Measurements from ENCODE around the gene ABCC5. TPM values are rescaled to one million over a fixed set of nuclear protein-coding genes. Genes with fewer than 3 reads are reported as not detected.

The ABCC5 gene
- total RNA-seq, 2 donors from 2014 or later, result 20.8 to 26.2 TPM

DNA sequence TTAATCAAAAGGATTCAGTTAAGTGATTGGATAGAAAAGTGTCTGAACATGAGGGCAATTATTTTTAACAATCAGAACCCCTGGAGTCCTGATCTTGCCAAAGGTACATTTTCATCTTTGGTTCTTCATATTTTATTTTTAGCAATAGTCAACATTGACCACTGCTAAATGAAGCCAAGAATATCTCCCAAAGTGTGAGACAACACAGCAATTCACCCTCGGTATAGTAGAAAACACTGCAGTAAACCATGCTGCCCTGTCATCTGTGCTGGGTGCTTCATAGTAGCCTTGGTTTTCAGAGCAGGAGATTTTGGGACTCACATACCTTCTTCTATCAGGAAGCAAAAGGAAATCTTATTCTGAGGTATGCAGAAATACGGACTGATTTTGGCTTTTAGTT, 85.8 kb downstream of the ABCC5 start:
- Histone ChIP-seq H3K9me3 (no peaks in the 10 kb centered on the region), H3K4me3 (no peak overlapping the region), H3K27me3 (replicated peaks; ENCODE audit: insufficient read depth) (no peaks in the 10 kb centered on the region), H3K27ac (no peak overlapping the region), H3K4me1 (ENCODE audit: control insufficient read depth in 1 of 2, low read depth in 2 of 2) (no peaks in the 10 kb centered on the region), H3K36me3 (peaks cover 10% of the 10 kb centered on the region)
- no peak for ATAC-seq (ENCODE audit: insufficient number of reproducible peaks, low FRiP score, low read depth)
- DNase-seq (ENCODE audit: low spot score), result no peak
- TF ChIP-seq, protein P1, sequence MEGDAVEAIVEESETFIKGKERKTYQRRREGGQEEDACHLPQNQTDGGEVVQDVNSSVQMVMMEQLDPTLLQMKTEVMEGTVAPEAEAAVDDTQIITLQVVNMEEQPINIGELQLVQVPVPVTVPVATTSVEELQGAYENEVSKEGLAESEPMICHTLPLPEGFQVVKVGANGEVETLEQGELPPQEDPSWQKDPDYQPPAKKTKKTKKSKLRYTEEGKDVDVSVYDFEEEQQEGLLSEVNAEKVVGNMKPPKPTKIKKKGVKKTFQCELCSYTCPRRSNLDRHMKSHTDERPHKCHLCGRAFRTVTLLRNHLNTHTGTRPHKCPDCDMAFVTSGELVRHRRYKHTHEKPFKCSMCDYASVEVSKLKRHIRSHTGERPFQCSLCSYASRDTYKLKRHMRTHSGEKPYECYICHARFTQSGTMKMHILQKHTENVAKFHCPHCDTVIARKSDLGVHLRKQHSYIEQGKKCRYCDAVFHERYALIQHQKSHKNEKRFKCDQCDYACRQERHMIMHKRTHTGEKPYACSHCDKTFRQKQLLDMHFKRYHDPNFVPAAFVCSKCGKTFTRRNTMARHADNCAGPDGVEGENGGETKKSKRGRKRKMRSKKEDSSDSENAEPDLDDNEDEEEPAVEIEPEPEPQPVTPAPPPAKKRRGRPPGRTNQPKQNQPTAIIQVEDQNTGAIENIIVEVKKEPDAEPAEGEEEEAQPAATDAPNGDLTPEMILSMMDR (IDR thresholded peaks at IDR 0.05), result no peak

- Histone ChIP-seq H3K27me3 (replicated peaks; ENCODE audit: insufficient read depth) (no peaks in the 10 kb centered on the region), H3K27ac (no peak overlapping the region), H3K4me1 (ENCODE audit: control insufficient read depth in 1 of 2, low read depth in 2 of 2) (no peaks in the 10 kb centered on the region), H3K4me3 (no peak overlapping the region), H3K9me3 (no peaks in the 10 kb centered on the region), H3K36me3 (peaks cover 15% of the 10 kb centered on the region)
- no peak for ATAC-seq (ENCODE audit: insufficient number of reproducible peaks, low FRiP score, low read depth)
- DNase-seq (ENCODE audit: low spot score), result no peak
- TF ChIP-seq, protein P1 (IDR thresholded peaks at IDR 0.05), result no peak
Measured at GRCh38 chr3:183930086-183930485, 87.6 kb downstream of the ABCC5 start.

GRCh38 chr3:183927059-183927458, 90.6 kb downstream of the ABCC5 start:
- H3K4me1 ChIP-seq (ENCODE audit: control insufficient read depth in 1 of 2, low read depth in 2 of 2), result no peaks in the 10 kb centered on the region
- H3K9me3 ChIP-seq, result no peaks in the 10 kb centered on the region
- ATAC-seq (ENCODE audit: insufficient number of reproducible peaks, low FRiP score, low read depth) (no peak), DNase-seq (ENCODE audit: low spot score) (no peak)
- TF ChIP-seq, protein P1 (IDR thresholded peaks at IDR 0.05), result no peak
- no peak overlapping the region for H3K27ac ChIP-seq
- no peak overlapping the region for H3K4me3 ChIP-seq
- H3K27me3 ChIP-seq (replicated peaks; ENCODE audit: insufficient read depth), result no peaks in the 10 kb centered on the region
- H3K36me3 ChIP-seq, result peaks cover 29% of the 10 kb centered on the region

DNA sequence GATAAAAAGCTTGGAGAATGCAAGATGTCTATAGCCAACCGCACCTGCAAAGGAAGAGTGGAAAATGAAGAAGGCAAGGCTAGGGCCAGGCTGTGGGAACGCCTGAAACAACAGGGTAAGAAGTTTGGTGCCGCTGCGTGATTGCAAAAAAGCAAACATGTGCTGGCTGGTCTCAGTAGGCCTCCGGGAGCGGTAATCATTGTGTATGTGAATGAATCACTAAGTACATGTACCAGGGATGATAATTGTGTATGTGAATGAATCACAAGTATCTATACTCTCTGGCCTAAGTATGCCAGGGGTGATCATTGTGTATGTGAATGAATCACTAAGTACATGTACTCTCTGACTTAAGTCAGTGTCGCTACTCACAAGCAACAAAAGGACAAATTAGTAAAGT, 92.7 kb downstream of the ABCC5 start:
- H3K27me3 ChIP-seq (replicated peaks; ENCODE audit: insufficient read depth), result no peaks in the 10 kb centered on the region
- no peaks in the 10 kb centered on the region for H3K9me3 ChIP-seq
- DNase-seq (ENCODE audit: low spot score), result no peak
- TF ChIP-seq, protein P1 (IDR thresholded peaks at IDR 0.05), result no peak
- no peak overlapping the region for H3K4me3 ChIP-seq
- peaks cover 43% of the 10 kb centered on the region for H3K36me3 ChIP-seq
- no peaks in the 10 kb centered on the region for H3K4me1 ChIP-seq (ENCODE audit: control insufficient read depth in 1 of 2, low read depth in 2 of 2)
- ATAC-seq (ENCODE audit: insufficient number of reproducible peaks, low FRiP score, low read depth), result no peak
- no peak overlapping the region for H3K27ac ChIP-seq

GRCh38 chr3:183924543-183924942, 93.1 kb downstream of the ABCC5 start:
- no peaks in the 10 kb centered on the region for H3K9me3 ChIP-seq
- DNase-seq (ENCODE audit: low spot score), result no peak
- TF ChIP-seq, protein P1 (IDR thresholded peaks at IDR 0.05), result no peak
- H3K36me3 ChIP-seq, result peaks cover 43% of the 10 kb centered on the region
- no peak for ATAC-seq (ENCODE audit: insufficient number of reproducible peaks, low FRiP score, low read depth)
- H3K27me3 ChIP-seq (replicated peaks; ENCODE audit: insufficient read depth), result no peaks in the 10 kb centered on the region
- no peak overlapping the region for H3K4me3 ChIP-seq
- no peaks in the 10 kb centered on the region for H3K4me1 ChIP-seq (ENCODE audit: control insufficient read depth in 1 of 2, low read depth in 2 of 2)
- H3K27ac ChIP-seq, result no peak overlapping the region
